Trophoblast cell (in vitro differentiated cells and primary cell): ENCODE data around the gene PLK3.
"Not testable (repeated sequence)": the region's sequence is repeated elsewhere in the genome, so short reads cannot be mapped to it uniquely, and the experiment has no call there.

Experiments used
- DNase-seq, 2 donors: peaks; one replicate each; pipeline ENCODE4 v3.0.0-alpha.2; 2016
- H2AFZ ChIP-seq: 2 replicates; pipeline ENCODE4 v1.6.1; 2013; ENCODE audit warnings: low read length, moderate library complexity, mild to moderate bottlenecking; ENCODE audit not compliant: insufficient read depth, poor library complexity
- H2AK5ac ChIP-seq: 2 replicates; pipeline ENCODE4 v1.6.1; 2013; ENCODE audit warnings: mild to moderate bottlenecking, low read length
- H2BK120ac ChIP-seq: 2 replicates; pipeline ENCODE4 v1.6.1; 2013; ENCODE audit warnings: low read length, mild to moderate bottlenecking, moderate library complexity; ENCODE audit not compliant: insufficient read depth, poor library complexity
- H2BK12ac ChIP-seq: 2 replicates; pipeline ENCODE4 v1.6.1; 2013; ENCODE audit warnings: mild to moderate bottlenecking, low read length, moderate library complexity
- H2BK5ac ChIP-seq: 2 replicates; pipeline ENCODE4 v1.6.1; 2013; ENCODE audit warnings: low read length, low read depth, moderate library complexity, mild to moderate bottlenecking; ENCODE audit not compliant: poor library complexity
- H3K14ac ChIP-seq: 2 replicates; pipeline ENCODE4 v1.6.1; 2013; ENCODE audit warnings: mild to moderate bottlenecking, low read length
- H3K18ac ChIP-seq: 2 replicates; pipeline ENCODE4 v1.6.1; 2013; ENCODE audit warnings: mild to moderate bottlenecking, low read length
- H3K23ac ChIP-seq: 2 replicates; pipeline ENCODE4 v1.6.1; 2013; ENCODE audit warnings: low read length
- H3K27ac ChIP-seq: 2 replicates; pipeline ENCODE4 v1.5.1; 2013; ENCODE audit warnings: low read depth, mild to moderate bottlenecking, inconsistent platforms, low read length, moderate library complexity
- H3K27me3 ChIP-seq: 2 replicates; pipeline ENCODE4 v1.6.1; 2013; ENCODE audit warnings: inconsistent platforms, mild to moderate bottlenecking, low read length, moderate library complexity; ENCODE audit not compliant: insufficient read depth
- H3K36me3 ChIP-seq, 2 experiments: 1 replicate in 1 of 2; 2 replicates in 1 of 2; pipeline ENCODE4 v1.6.1; 2013; ENCODE audit warnings: low read length in 2 of 2, mild to moderate bottlenecking in 2 of 2, moderate library complexity in 1 of 2; ENCODE audit not compliant: insufficient read depth in 2 of 2, control insufficient read depth in 1 of 2
- H3K4ac ChIP-seq: 2 replicates; pipeline ENCODE4 v1.6.1; 2013; ENCODE audit warnings: low read depth, mild to moderate bottlenecking, low read length, moderate library complexity
- H3K4me1 ChIP-seq, 2 experiments: 1 replicate in 1 of 2; 2 replicates in 1 of 2; pipeline ENCODE4 v1.6.1; 2013; ENCODE audit warnings: low read length in 2 of 2, mild to moderate bottlenecking in 2 of 2, moderate library complexity in 1 of 2; ENCODE audit not compliant: insufficient read depth in 2 of 2, control insufficient read depth in 1 of 2
- H3K4me2 ChIP-seq: 2 replicates; pipeline ENCODE4 v1.6.1; 2013; ENCODE audit warnings: inconsistent platforms, mild to moderate bottlenecking, low read length, moderate library complexity
- H3K4me3 ChIP-seq: 2 replicates; pipeline ENCODE4 v1.5.1; 2013; ENCODE audit warnings: mild to moderate bottlenecking, low read depth, low read length, inconsistent platforms
- H3K79me1 ChIP-seq: one replicate; pipeline ENCODE4 v1.6.1; 2013; ENCODE audit warnings: low read length
- H3K79me2 ChIP-seq: 2 replicates; pipeline ENCODE4 v1.6.1; 2013; ENCODE audit warnings: low read length, mild to moderate bottlenecking; ENCODE audit not compliant: control insufficient read depth, insufficient read depth, poor library complexity
- H3K9ac ChIP-seq: 2 replicates; pipeline ENCODE4 v1.6.1; 2013; ENCODE audit warnings: mild to moderate bottlenecking, low read length
- H3K9me3 ChIP-seq: 2 replicates; pipeline ENCODE4 v1.6.1; 2013; ENCODE audit warnings: low read depth, mild to moderate bottlenecking, control low read depth, inconsistent platforms, low read length; ENCODE audit not compliant: insufficient read depth
- H4K12ac ChIP-seq: 2 replicates; pipeline ENCODE4 v1.6.1; 2013; ENCODE audit warnings: low read depth, mild to moderate bottlenecking, low read length, moderate library complexity
- H4K8ac ChIP-seq: 2 replicates; pipeline ENCODE4 v1.6.1; 2013; ENCODE audit warnings: low read depth, mild to moderate bottlenecking, low read length, moderate library complexity
- H4K91ac ChIP-seq: one replicate; pipeline ENCODE4 v1.6.1; 2013; ENCODE audit warnings: low read depth, mild to moderate bottlenecking, low read length, moderate library complexity
- WGBS: extraction: QIAGEN DNeasy Blood & Tissue Kit; methylation state at CpG from one replicate; pipeline ENCODE4 v1.1.7; 2013; ENCODE audit warnings: missing lambda C conversion rate; ENCODE audit not compliant: insufficient read length, insufficient coverage; ENCODE audit errors: extremely low coverage; 5-methylcytosine and 5-hydroxymethylcytosine counted together

Gene PLK3

DNA sequence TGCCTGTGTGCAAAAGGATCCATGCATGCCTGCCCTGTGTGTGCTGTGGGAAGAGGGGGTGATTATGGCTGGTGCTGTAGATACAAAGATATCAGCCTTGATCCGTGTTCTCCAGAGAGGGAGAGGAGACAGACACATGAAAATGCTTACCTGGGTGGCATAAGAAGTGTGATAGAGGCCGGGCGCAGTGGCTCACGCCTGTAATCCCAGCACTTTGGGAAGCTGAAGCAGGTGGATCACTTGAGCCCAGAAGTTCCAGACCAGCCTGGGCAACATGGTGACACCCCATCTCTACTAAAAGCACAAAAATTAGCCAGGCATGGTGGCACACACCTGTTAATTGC, 10.6 kb downstream of the PLK3 start:
- H3K4me1 ChIP-seq: peaks cover 70 to 75% of the 10 kb centered on the region in 2 experiments
- peaks cover 23% of the 10 kb centered on the region for H3K79me2 ChIP-seq
- not testable (repeated sequence) for H3K4me2 ChIP-seq, H3K27me3 ChIP-seq, H3K9me3 ChIP-seq, H3K27ac ChIP-seq, H3K4ac ChIP-seq, H2BK5ac ChIP-seq, H3K4me3 ChIP-seq, H4K8ac ChIP-seq, H4K12ac ChIP-seq, DNase-seq, H3K18ac ChIP-seq, H3K23ac ChIP-seq, H3K9ac ChIP-seq, H2BK120ac ChIP-seq
- H4K91ac ChIP-seq: peak overlapping the region; percentile 64
- peaks cover 16 to 19% of the 10 kb centered on the region in 2 experiments for H3K36me3 ChIP-seq
- peak overlapping the region; percentile 2 for H2AFZ ChIP-seq
- H2BK12ac ChIP-seq: peak overlapping the region; percentile 61
- H2AK5ac ChIP-seq: peak overlapping the region; percentile 11
- peak overlapping the region; percentile 41 for H3K14ac ChIP-seq
- H3K79me1 ChIP-seq: peaks cover 58% of the 10 kb centered on the region
- no CpG with 5 or more reads among the region's 4 CpGs for WGBS

DNA sequence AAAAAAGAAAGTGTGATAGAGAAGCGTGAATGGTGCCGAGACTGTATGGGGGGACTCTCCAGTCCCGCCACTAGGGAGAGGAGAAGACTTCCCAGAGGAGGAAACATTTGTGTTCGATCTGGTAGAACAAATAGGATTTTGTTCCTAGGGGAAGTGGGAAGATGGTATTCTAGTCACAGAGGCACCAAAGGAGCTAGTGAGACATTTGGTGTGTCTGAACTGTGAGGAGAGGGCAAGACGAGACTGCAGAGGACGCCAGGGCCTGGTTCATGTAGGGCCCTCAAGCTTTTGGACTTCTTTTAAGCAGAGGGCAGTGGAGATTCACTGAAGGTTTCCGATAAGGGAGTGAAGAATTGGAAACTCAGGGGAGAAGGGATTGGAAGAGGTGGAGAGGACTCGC, 11.1 kb downstream of the PLK3 start:
- Histone ChIP-seq H2AK5ac (peak overlapping the region; percentile 34), H3K36me3 (peaks cover 13 to 14% of the 10 kb centered on the region in 2 experiments), H3K4ac (peak overlapping the region; percentile 9), H3K4me1 (peaks cover 65 to 70% of the 10 kb centered on the region in 2 experiments), H4K91ac (peak overlapping the region; percentile 74), H3K18ac (peak overlapping the region; percentile 28), H2BK5ac (no peak overlapping the region), H2AFZ (no peak overlapping the region), H3K4me2 (no peak overlapping the region), H4K8ac (no peak overlapping the region), H2BK120ac (no peak overlapping the region), H3K27me3 (no peaks in the 10 kb centered on the region), H3K14ac (no peak overlapping the region), H3K9ac (no peak overlapping the region), H3K79me1 (peaks cover 55% of the 10 kb centered on the region), H3K79me2 (peaks cover 23% of the 10 kb centered on the region), H3K27ac (peak overlapping the region; percentile 40), H2BK12ac (peak overlapping the region; percentile 41), H3K4me3 (no peak overlapping the region), H4K12ac (no peak overlapping the region), H3K9me3 (no peaks in the 10 kb centered on the region), H3K23ac (no peak overlapping the region)
- DNase-seq: no peak
- WGBS: no CpG with 5 or more reads among the region's 8 CpGs

DNA sequence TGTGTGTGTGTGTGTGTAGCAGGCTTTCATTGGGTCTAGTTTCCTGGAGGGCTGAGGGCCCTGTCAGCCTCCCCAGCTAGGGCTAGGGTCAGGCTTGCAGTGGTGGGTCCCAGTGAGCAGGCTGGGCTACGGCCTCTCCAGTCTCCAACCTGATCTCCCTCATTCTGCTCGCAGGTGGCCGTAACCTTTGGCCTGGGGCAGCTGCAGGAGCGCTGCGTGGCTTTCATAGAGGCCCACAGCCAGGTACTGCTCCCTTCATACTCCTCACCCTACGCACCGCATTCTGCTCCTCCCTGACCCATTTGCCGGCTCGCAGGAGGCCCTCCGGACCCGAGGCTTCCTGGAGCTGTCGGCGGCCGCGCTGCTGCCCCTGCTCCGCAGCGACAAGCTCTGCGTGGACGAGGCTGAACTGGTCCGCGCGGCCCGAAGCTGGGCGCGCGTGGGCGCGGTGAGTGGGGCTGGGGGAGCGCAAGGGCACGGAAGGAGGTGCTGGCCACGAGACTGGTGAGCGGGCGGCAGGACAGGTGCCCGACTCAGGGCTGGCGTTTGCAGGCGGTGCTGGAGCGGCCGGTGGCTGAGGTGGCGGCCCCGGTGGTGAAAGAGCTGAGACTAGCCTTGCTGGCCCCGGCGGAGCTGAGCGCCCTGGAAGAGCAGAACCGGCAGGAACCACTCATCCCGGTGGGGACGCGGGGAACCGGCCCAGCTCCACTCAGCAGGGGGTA, 12.8 kb downstream of the PLK3 start:
- no peak overlapping the region for H3K9ac ChIP-seq
- peak overlapping the region; percentile 55 for H3K18ac ChIP-seq
- H3K23ac ChIP-seq: no peak overlapping the region
- H3K27me3 ChIP-seq: no peaks in the 10 kb centered on the region
- peak overlapping the region; percentile 7 for H2BK120ac ChIP-seq
- no CpG with 5 or more reads among the region's 48 CpGs for WGBS
- H3K9me3 ChIP-seq: no peaks in the 10 kb centered on the region
- H2BK12ac ChIP-seq: peak overlapping the region; percentile 65
- peak; percentile 47 to 58 for DNase-seq
- H3K79me2 ChIP-seq: peaks cover 13% of the 10 kb centered on the region
- H4K8ac ChIP-seq: peak overlapping the region; percentile 73
- H3K79me1 ChIP-seq: peaks cover 39% of the 10 kb centered on the region
- H2AK5ac ChIP-seq: peak overlapping the region; percentile 56
- no peak overlapping the region for H3K27ac ChIP-seq
- H3K4me2 ChIP-seq: peak overlapping the region; percentile 65
- H2AFZ ChIP-seq: peak overlapping the region; percentile 8
- peaks cover 51 to 56% of the 10 kb centered on the region in 2 experiments for H3K4me1 ChIP-seq
- H3K14ac ChIP-seq: peak overlapping the region; percentile 7
- H3K4ac ChIP-seq: peak overlapping the region; percentile 20
- H2BK5ac ChIP-seq: no peak overlapping the region
- peak overlapping the region; percentile 42 for H4K91ac ChIP-seq
- H3K4me3 ChIP-seq: peak overlapping the region; percentile 21
- H3K36me3 ChIP-seq: peaks cover 9 to 12% of the 10 kb centered on the region in 2 experiments
- H4K12ac ChIP-seq: peak overlapping the region; percentile 4

- not testable (repeated sequence) for H3K9me3 ChIP-seq, H3K27ac ChIP-seq, H3K4me3 ChIP-seq, H4K12ac ChIP-seq, H2AFZ ChIP-seq, H2BK120ac ChIP-seq, H2AK5ac ChIP-seq, H3K23ac ChIP-seq, H2BK5ac ChIP-seq, H3K36me3 ChIP-seq, H3K14ac ChIP-seq, H3K4me2 ChIP-seq, H2BK12ac ChIP-seq, H4K8ac ChIP-seq, H4K91ac ChIP-seq, H3K18ac ChIP-seq, H3K27me3 ChIP-seq, H3K9ac ChIP-seq, H3K4ac ChIP-seq, DNase-seq, H3K79me2 ChIP-seq
- H3K79me1 ChIP-seq: peaks cover 23% of the 10 kb centered on the region
- no CpG with 5 or more reads among the region's 9 CpGs for WGBS
- peaks cover 28 to 33% of the 10 kb centered on the region in 2 experiments for H3K4me1 ChIP-seq
Measured at GRCh38 chr1:44815926-44816325, 15.7 kb downstream of the PLK3 start.
